Retina (tissue), 1 donor: Measurements from ENCODE around the gene ZNF708.
"Not testable (repeated sequence)": the region's sequence is repeated elsewhere in the genome, so short reads cannot be mapped to it uniquely, and the experiment has no call there.

Experiments used
- DNase-seq: peaks from one replicate; pipeline ENCODE4 v3.0.0-alpha.2; 2016

ZNF708 gene

DNA sequence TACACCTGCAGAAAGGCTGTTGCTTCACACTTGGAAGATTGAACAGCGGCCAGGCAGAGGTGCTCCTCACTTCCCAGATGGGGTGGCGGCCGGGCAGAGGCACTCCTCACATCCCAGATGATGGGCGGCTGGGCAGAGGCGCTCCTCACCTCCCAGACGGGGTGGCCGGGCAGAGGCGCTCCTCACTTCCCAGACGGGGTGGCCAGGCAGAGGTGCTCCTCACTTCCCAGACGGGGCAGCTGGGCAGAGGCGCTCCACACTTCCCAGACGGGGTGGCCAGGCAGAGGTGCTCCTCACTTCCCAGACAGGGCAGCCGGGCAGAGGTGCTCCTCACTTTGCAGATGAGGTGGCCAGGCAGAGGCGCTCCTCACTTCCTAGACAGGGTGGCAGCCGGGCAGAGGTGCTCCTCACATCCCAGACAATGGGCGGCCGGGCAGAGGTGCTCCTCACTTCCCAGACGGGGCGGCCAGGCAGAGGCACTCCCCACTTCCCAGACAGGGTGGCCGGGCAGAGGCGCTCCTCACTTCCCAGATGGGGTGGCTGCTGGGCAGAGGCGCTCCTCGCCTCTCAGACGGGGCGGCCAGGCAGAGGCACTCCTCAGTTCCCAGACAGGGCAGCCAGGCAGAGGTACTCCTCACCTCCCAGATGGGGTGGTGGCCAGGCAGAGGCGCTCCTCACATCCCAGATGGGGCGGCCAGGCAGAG is 69.6 kb downstream of the ZNF708 start:
- DNase-seq: not testable (repeated sequence)

DNA sequence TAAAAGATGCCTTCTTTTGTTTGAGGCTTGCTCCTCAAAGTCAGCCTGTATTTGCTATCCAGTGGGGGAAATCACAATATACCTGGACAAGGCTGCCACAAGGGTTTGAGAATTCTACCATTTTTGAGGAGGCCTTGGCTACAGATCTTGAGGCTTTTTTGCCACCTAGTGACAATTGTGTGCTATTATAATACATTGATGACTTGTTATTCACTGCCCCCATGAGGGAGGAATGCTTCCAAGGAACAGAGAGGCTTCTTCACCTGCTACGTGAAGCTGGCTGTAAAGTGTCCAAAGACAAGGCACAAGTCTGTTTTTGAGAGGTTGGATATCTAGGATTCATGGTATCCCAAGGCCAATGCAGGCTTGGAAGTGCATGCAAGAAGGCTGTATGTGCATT is 72.5 kb downstream of the ZNF708 start:
- DNase-seq: no peak
